KOPT-K1 (cell line): ENCODE measurements around the gene PCNX2.
A peak's percentile ranks its signal among the peaks of the same experiment; 100 is the strongest.
"Not testable (repeated sequence)": the region's sequence is repeated elsewhere in the genome, so short reads cannot be mapped to it uniquely, and the experiment has no call there.

Experiments
- H3K27ac ChIP-seq: fragments of 200-600 bp; sonication (generic); 2 replicates; pipeline ENCODE4 v1.5.1; 2016; ENCODE audit warnings: antibody characterized with exemption, mild to moderate bottlenecking, low read depth, low read length; ENCODE audit not compliant: poor library complexity, severe bottlenecking
- H3K36me3 ChIP-seq: fragments of 200-600 bp; sonication (generic); 2 replicates; pipeline ENCODE4 v1.5.1; 2017; ENCODE audit warnings: antibody characterized with exemption, mild to moderate bottlenecking, low read length, moderate library complexity; ENCODE audit not compliant: insufficient read depth
- H3K9me3 ChIP-seq: fragments of 200-600 bp; sonication (generic); 2 replicates; pipeline ENCODE4 v1.5.1; 2017; ENCODE audit warnings: antibody characterized with exemption, low read length, mild to moderate bottlenecking; ENCODE audit not compliant: insufficient read depth, poor library complexity, severe bottlenecking

The PCNX2 gene

GRCh38 chr1:233144434-233144833, 151.1 kb downstream of the PCNX2 start:
- H3K36me3 ChIP-seq, result no peaks in the 10 kb centered on the region
- H3K9me3 ChIP-seq, result no peaks in the 10 kb centered on the region
- H3K27ac ChIP-seq, result no peak overlapping the region

GRCh38 chr1:233143241-233143640, 152.3 kb downstream of the PCNX2 start:
- Histone ChIP-seq H3K27ac (no peak overlapping the region), H3K36me3 (no peaks in the 10 kb centered on the region), H3K9me3 (no peaks in the 10 kb centered on the region)

GRCh38 chr1:233140974-233141373, 154.6 kb downstream of the PCNX2 start:
- Histone ChIP-seq H3K36me3 (0 out of 2 replicates have a peak, but pooled peaks cover 12% of the 10 kb centered on the region), H3K27ac (no peak overlapping the region), H3K9me3 (no peaks in the 10 kb centered on the region)

- Histone ChIP-seq H3K9me3 (no peaks in the 10 kb centered on the region), H3K27ac (no peak overlapping the region), H3K36me3 (0 out of 2 replicates have a peak, but pooled peaks cover 12% of the 10 kb centered on the region)
Observed at GRCh38 chr1:233140499-233140898, 155.0 kb downstream of the PCNX2 start.

- H3K27ac ChIP-seq, result no peak overlapping the region
- 0 out of 2 replicates have a peak, but pooled peaks cover 12% of the 10 kb centered on the region for H3K36me3 ChIP-seq
- no peaks in the 10 kb centered on the region for H3K9me3 ChIP-seq
Observed at GRCh38 chr1:233138788-233139585, 156.5 kb downstream of the PCNX2 start.

- Histone ChIP-seq H3K36me3 (peaks cover 27% of the 10 kb centered on the region), H3K9me3 (no peaks in the 10 kb centered on the region), H3K27ac (no peak overlapping the region)
Observed at GRCh38 chr1:233135833-233136232, 159.7 kb downstream of the PCNX2 start.

- peaks cover 36% of the 10 kb centered on the region for H3K36me3 ChIP-seq
- H3K9me3 ChIP-seq, result no peaks in the 10 kb centered on the region
- H3K27ac ChIP-seq, result no peak overlapping the region
Observed at GRCh38 chr1:233132445-233132844, 163.1 kb downstream of the PCNX2 start.

- H3K36me3 ChIP-seq, result peaks cover 37% of the 10 kb centered on the region
- not testable (repeated sequence) for H3K9me3 ChIP-seq, H3K27ac ChIP-seq
Observed at GRCh38 chr1:233129031-233129430, 166.5 kb downstream of the PCNX2 start.

- no peaks in the 10 kb centered on the region for H3K9me3 ChIP-seq
- H3K27ac ChIP-seq, result no peak overlapping the region
- peaks cover 25% of the 10 kb centered on the region for H3K36me3 ChIP-seq
Observed at GRCh38 chr1:233127157-233127556, 168.4 kb downstream of the PCNX2 start.

GRCh38 chr1:233122779-233123178, 172.7 kb downstream of the PCNX2 start:
- H3K9me3 ChIP-seq, result peaks cover 5% of the 10 kb centered on the region
- H3K27ac ChIP-seq, result no peak overlapping the region
- peaks cover 10% of the 10 kb centered on the region; the same call in 1 of the 2 replicates for H3K36me3 ChIP-seq

GRCh38 chr1:233121947-233122559, 173.5 kb downstream of the PCNX2 start:
- Histone ChIP-seq H3K36me3 (peaks cover 10% of the 10 kb centered on the region; the same call in 1 of the 2 replicates), H3K9me3 (peaks cover 5% of the 10 kb centered on the region), H3K27ac (no peak overlapping the region)

GRCh38 chr1:233114860-233115259, 180.7 kb downstream of the PCNX2 start:
- peaks cover 5% of the 10 kb centered on the region for H3K9me3 ChIP-seq
- peaks cover 13% of the 10 kb centered on the region; the same call in 1 of the 2 replicates for H3K36me3 ChIP-seq
- no peak overlapping the region for H3K27ac ChIP-seq

GRCh38 chr1:233114159-233114558, 181.4 kb downstream of the PCNX2 start:
- Histone ChIP-seq H3K36me3 (peaks cover 13% of the 10 kb centered on the region; the same call in 1 of the 2 replicates), H3K27ac (no peak overlapping the region), H3K9me3 (peaks cover 5% of the 10 kb centered on the region)

- H3K36me3 ChIP-seq, result peaks cover 13% of the 10 kb centered on the region; the same call in 1 of the 2 replicates
- H3K9me3 ChIP-seq, result peaks cover 5% of the 10 kb centered on the region
- H3K27ac ChIP-seq, result peak overlapping the region; percentile 12
Observed at GRCh38 chr1:233113009-233113879, 182.3 kb downstream of the PCNX2 start.
